ENCODE measurements around the gene ALK. TPM values are rescaled to one million over a fixed set of nuclear protein-coding genes. Genes with fewer than 3 reads are reported as not detected.

ALK gene
- total RNA-seq, 1 experiment from 2014 or later: not detected

DNA sequence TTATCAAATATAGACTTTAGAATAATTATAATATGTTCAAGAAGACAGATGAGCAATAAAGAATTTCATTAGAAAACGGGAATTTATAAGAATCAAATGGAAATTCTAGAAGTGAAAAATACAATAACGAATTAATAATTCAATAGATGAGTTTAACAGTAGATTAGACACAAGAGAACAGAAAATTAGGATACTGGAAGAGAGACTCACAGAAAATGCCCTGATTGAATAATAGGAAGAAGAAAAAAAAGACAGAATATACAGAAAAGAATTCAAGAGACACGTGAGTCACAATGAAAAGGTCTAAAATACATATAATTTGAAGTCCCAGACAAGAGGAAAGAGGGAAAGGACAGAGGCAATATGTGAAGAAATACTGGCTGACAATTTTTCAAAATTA lies 451.4 kb downstream of the ALK start:
- WGBS (ENCODE audit: extremely low coverage, insufficient read length, low lambda C conversion rate): no CpG with 5 or more reads among the region's 3 CpGs
- Histone ChIP-seq H3K56ac (ENCODE audit: insufficient read length, low read depth, low read length) (no peak overlapping the region), H3K9ac (ENCODE audit: extremely low read depth, insufficient read length, low read length) (no peak overlapping the region), H3K23me2 (ENCODE audit: insufficient read length, low read depth, low read length, poor library complexity, severe bottlenecking) (no peaks in the 10 kb centered on the region), H2BK120ac (ENCODE audit: low read depth, low read length, poor library complexity, severe bottlenecking) (no peak overlapping the region), H3K79me1 (ENCODE audit: insufficient read depth, low read depth, low read length, poor library complexity, severe bottlenecking) (no peaks in the 10 kb centered on the region), H3K27ac (ENCODE audit: insufficient read length, low read depth, low read length) (no peak overlapping the region), H3K4ac (ENCODE audit: low read depth, low read length) (no peak overlapping the region), H3K9me3 (ENCODE audit: control insufficient read depth, low read depth, low read length) (no peaks in the 10 kb centered on the region), H2BK5ac (ENCODE audit: insufficient read length, low read length) (no peak overlapping the region), H4K5ac (ENCODE audit: insufficient read length, low read depth, low read length) (no peak overlapping the region), H3K4me1 (ENCODE audit: insufficient read depth, low read length) (no peaks in the 10 kb centered on the region), H2BK20ac (ENCODE audit: low read depth, low read length, poor library complexity, severe bottlenecking) (no peak overlapping the region), H3K27me3 (ENCODE audit: insufficient read depth, low read length) (no peaks in the 10 kb centered on the region), H3K4me2 (ENCODE audit: insufficient read depth, insufficient read length, low read length) (no peak overlapping the region), H3K18ac (ENCODE audit: insufficient read length, low read depth, low read length) (no peak overlapping the region), H3K79me2 (ENCODE audit: insufficient read depth, low read length) (no peaks in the 10 kb centered on the region), H3K23ac (ENCODE audit: insufficient read length, low read depth, low read length) (no peak overlapping the region), H3T11ph (ENCODE audit: low read length) (no peak overlapping the region), H2AK5ac (ENCODE audit: insufficient read length, low read length) (no peak overlapping the region), H3K14ac (ENCODE audit: insufficient read depth, low read length) (no peak overlapping the region), H4K20me1 (ENCODE audit: control insufficient read depth, insufficient read depth, insufficient read length) (no peaks in the 10 kb centered on the region), H2BK15ac (ENCODE audit: low read depth, low read length) (no peak overlapping the region), H4K91ac (ENCODE audit: insufficient read length, low read depth, low read length) (no peak overlapping the region), H4K8ac (replicated peaks; ENCODE audit: insufficient read length, low read depth, low read length) (no peak overlapping the region), H2AFZ (ENCODE audit: low read length) (no peak overlapping the region), H2BK12ac (ENCODE audit: insufficient read length, low read depth, low read length) (no peak overlapping the region)
- TF ChIP-seq, protein P1, sequence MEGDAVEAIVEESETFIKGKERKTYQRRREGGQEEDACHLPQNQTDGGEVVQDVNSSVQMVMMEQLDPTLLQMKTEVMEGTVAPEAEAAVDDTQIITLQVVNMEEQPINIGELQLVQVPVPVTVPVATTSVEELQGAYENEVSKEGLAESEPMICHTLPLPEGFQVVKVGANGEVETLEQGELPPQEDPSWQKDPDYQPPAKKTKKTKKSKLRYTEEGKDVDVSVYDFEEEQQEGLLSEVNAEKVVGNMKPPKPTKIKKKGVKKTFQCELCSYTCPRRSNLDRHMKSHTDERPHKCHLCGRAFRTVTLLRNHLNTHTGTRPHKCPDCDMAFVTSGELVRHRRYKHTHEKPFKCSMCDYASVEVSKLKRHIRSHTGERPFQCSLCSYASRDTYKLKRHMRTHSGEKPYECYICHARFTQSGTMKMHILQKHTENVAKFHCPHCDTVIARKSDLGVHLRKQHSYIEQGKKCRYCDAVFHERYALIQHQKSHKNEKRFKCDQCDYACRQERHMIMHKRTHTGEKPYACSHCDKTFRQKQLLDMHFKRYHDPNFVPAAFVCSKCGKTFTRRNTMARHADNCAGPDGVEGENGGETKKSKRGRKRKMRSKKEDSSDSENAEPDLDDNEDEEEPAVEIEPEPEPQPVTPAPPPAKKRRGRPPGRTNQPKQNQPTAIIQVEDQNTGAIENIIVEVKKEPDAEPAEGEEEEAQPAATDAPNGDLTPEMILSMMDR (conservative IDR thresholded peaks at IDR 0.05): no peak
- Mint-ChIP-seq H3K4me3 (no peak overlapping the region), H3K36me3 (ENCODE audit: insufficient read depth in 1 of 3, low read depth in 3 of 3) (peaks cover 5 to 14% (median 7%) of the 10 kb centered on the region in 3 experiments), H3K27ac (no peak overlapping the region), H3K4me1 (no peaks in the 10 kb centered on the region), H3K27me3 (ENCODE audit: low read depth) (no peaks in the 10 kb centered on the region; the same call in 1 of the 2 replicates), H3K9me3 (peaks cover 16 to 18% of the 10 kb centered on the region in 2 experiments)
- DNase-seq: no peak
